GM23338 (cell line): ENCODE results near the gene AKR1E2.

Experiments used
- CREB1 ChIP-seq: fragments of 250-450 bp; sonication (Bioruptor Pico); IDR thresholded peaks from 2 replicates; pipeline ENCODE4 v1.5.0; 2020; ENCODE audit warnings: low read depth, mild to moderate bottlenecking, moderate library complexity
- CTCF ChIP-seq, 2 experiments: fragments of 200-600 bp in 1 of 2; sonication (generic) in 1 of 2; conservative IDR thresholded peaks; 2 replicates each; pipeline versions ENCODE4 v1.5.1 to v1.6.1; 2016 to 2017; ENCODE audit warnings: antibody characterized with exemption in 2 of 2, low read depth in 2 of 2, mild to moderate bottlenecking in 2 of 2, moderate library complexity in 1 of 2
- EZH2 ChIP-seq: fragments of 200-600 bp; sonication (generic); IDR thresholded peaks from one replicate; pipeline ENCODE4 v1.8.0; 2017; ENCODE audit warnings: antibody characterized with exemption, mild to moderate bottlenecking, low read depth; ENCODE audit not compliant: unreplicated experiment
- EZH2phosphoT487 ChIP-seq: fragments of 200-600 bp; sonication (generic); IDR thresholded peaks from one replicate; pipeline ENCODE4 v1.8.1; 2018; ENCODE audit warnings: antibody characterized with exemption; ENCODE audit not compliant: unreplicated experiment
- JUNB ChIP-seq: IDR thresholded peaks from one replicate; pipeline ENCODE4 v1.6.1; 2016; ENCODE audit warnings: antibody characterized with exemption; ENCODE audit not compliant: unreplicated experiment
- NANOG ChIP-seq: IDR thresholded peaks from 2 replicates; pipeline ENCODE4 v1.6.1; 2016; ENCODE audit warnings: antibody characterized with exemption, borderline replicate concordance
- POLR2AphosphoS5 ChIP-seq: IDR thresholded peaks from 2 replicates; pipeline ENCODE4 v1.6.1; 2016; ENCODE audit warnings: antibody characterized with exemption, low read depth
- REST ChIP-seq: IDR thresholded peaks from one replicate; pipeline ENCODE4 v1.6.1; 2018; ENCODE audit warnings: antibody characterized with exemption; ENCODE audit not compliant: unreplicated experiment
- TF ChIP-seq, protein P1 (sequence below): IDR thresholded peaks from 2 replicates; pipeline ENCODE4 v1.6.1; 2016; ENCODE audit warnings: antibody characterized with exemption

DNA sequence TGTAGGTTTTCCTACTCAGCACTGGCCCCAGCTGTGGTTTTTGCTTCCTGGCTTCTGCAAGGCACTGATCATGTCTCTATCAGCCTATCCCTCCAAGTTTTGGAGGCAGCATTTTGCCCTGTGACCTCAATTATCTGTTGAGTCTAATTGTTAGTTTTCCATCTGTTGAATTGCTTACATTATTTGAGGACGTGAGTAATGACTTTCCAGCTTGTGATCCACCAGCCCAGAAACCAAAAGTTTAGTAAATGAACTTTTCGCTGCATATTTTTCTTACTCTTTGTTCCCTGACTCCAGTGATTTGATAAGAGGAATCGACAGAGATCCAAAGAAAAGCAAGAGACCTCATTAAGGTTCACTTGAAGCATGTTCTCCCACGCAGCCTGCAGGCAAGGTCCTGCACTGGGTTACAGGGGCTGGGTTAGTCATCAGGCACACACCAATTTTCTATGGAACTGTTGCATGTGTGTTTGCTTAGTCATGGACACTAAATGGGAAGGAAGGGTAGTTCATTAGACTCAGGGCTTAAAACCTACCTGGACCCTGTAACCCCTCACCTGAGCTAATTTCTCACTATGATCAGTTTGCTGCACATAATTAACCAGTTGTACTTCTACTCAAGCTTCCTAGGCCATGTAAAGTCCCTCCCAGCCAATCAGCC, 57.2 kb downstream of the AKR1E2 start:
- no peak for TF ChIP-seq CTCF (conservative IDR thresholded peaks at IDR 0.05; ENCODE audit: low read depth in 2 of 2)
- no peak for TF ChIP-seq POLR2AphosphoS5
- TF ChIP-seq CREB1 (CRISPR knock-in tag): no peak
- no peak for TF ChIP-seq EZH2
- TF ChIP-seq REST: no peak
- no peak for TF ChIP-seq EZH2phosphoT487
- TF ChIP-seq NANOG: no peak
- TF ChIP-seq JUNB: no peak
- TF ChIP-seq, protein P1, sequence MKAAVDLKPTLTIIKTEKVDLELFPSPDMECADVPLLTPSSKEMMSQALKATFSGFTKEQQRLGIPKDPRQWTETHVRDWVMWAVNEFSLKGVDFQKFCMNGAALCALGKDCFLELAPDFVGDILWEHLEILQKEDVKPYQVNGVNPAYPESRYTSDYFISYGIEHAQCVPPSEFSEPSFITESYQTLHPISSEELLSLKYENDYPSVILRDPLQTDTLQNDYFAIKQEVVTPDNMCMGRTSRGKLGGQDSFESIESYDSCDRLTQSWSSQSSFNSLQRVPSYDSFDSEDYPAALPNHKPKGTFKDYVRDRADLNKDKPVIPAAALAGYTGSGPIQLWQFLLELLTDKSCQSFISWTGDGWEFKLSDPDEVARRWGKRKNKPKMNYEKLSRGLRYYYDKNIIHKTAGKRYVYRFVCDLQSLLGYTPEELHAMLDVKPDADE: no peak
